ENCODE results near the gene LHX1. TPM values are rescaled to one million over a fixed set of nuclear protein-coding genes. Genes with fewer than 3 reads are reported as not detected.
A peak's percentile ranks its signal among the peaks of the same experiment; 100 is the strongest.

LHX1 gene
- total and polyA plus RNA-seq, 9 of the 15 experiments (the other 6 are each of a cell fraction or from before 2014, with no cell fraction given) = 0.05 to 0.64 (median 0.07) TPM; not detected in 6

- Histone ChIP-seq H3K4me3 (no peak overlapping the region), H3K27me3 (ENCODE audit: control insufficient read depth in 2 of 2, insufficient read depth in 2 of 2, low read length in 2 of 2) (peaks cover 3 to 5% of the 10 kb centered on the region in 2 experiments; a peak in 2 of 5 replicates), H3K27ac (ENCODE audit: extremely low read depth, low read depth, low read length) (no peak overlapping the region), H3K9me1 (ENCODE audit: control insufficient read depth, insufficient read depth, low read length) (no peaks in the 10 kb centered on the region), H3K9me3 (replicated peaks; ENCODE audit: control insufficient read depth, insufficient read depth, low read depth, low read length) (no peaks in the 10 kb centered on the region), H3K36me3 (ENCODE audit: control insufficient read depth, insufficient read depth, low read length) (peaks cover 61% of the 10 kb centered on the region), H3K4me1 (replicated peaks in 1 of 2; ENCODE audit: control insufficient read depth in 2 of 2, insufficient read depth in 2 of 2, low read length in 2 of 2) (peaks cover 19 to 23% of the 10 kb centered on the region in 2 experiments), H4K20me1 (replicated peaks; ENCODE audit: control insufficient read depth, insufficient read depth, low read length) (0 out of 2 replicates have a peak, but pooled peaks cover 4% of the 10 kb centered on the region), H3K9ac (ENCODE audit: insufficient read depth in 1 of 2, low read depth in 2 of 2, low read length in 2 of 2) (no peak overlapping the region), H3K79me2 (ENCODE audit: control insufficient read depth, insufficient read depth, low read length) (peaks cover 43% of the 10 kb centered on the region), H2AFZ (ENCODE audit: low read depth, low read length) (no peak overlapping the region), H3K4me2 (ENCODE audit: insufficient read depth, low read length) (no peak overlapping the region)
- FAIRE-seq = no peak
- no TSS peak for BruUV-seq (replicated peaks)
- in situ Hi-C loops (cut with MboI) = no loop called here
- intact Hi-C loops (cut with micrococcal nuclease) = no loop called here
- 57% methylated on average over 5 of the region's 5 CpGs for WGBS (ENCODE audit: insufficient coverage, low coverage, missing lambda C conversion rate)
- POLR2A ChIA-PET = interaction anchor here (0.6 kb wide), 1 partner anchor 16 kb away, joined by 4 read pairs; no protein-coding TSS in a partner anchor
- no peak for DNase-seq (ENCODE audit: extremely low read depth in 1 of 4, low spot score in 3 of 4)
- ATAC-seq = no peak
- CTCF ChIA-PET (ENCODE audit: low intra/inter-chr PET ratio) = no interaction called here
- TF ChIP-seq ARID1B (IDR thresholded peaks at IDR 0.05) (peak; percentile 36; the same call in 1 of the 2 replicates), MED1 (CRISPR knock-in tag; IDR thresholded peaks at IDR 0.05; ENCODE audit: borderline replicate concordance) (no peak), EHMT2 (IDR thresholded peaks at IDR 0.05) (no peak), ZNF347 (CRISPR knock-in tag; IDR thresholded peaks at IDR 0.05; ENCODE audit: low read depth) (no peak), NR2C2 (CRISPR knock-in tag; IDR thresholded peaks at IDR 0.05) (no peak), NR2C2 (tag; IDR thresholded peaks at IDR 0.05) (peak; percentile 41; the same call in 1 of the 2 replicates), RFX5 (IDR thresholded peaks at IDR 0.05; ENCODE audit: low read depth, low read length) (no peak), MEIS2 (IDR thresholded peaks at IDR 0.05; ENCODE audit: partially characterized antibody) (peak; percentile 12), RNF219 (CRISPR knock-in tag; IDR thresholded peaks at IDR 0.05) (no peak), VEZF1 (CRISPR knock-in tag; IDR thresholded peaks at IDR 0.05) (no peak), SMARCA5 (IDR thresholded peaks at IDR 0.05) (no peak), ZNF274 (IDR thresholded peaks at IDR 0.05; ENCODE audit: borderline replicate concordance, low read depth, low read length) (no peak), MAFK (IDR thresholded peaks at IDR 0.05; ENCODE audit: low read length) (no peak), ZBTB1 (CRISPR knock-in tag; IDR thresholded peaks at IDR 0.05; ENCODE audit: borderline replicate concordance, low read depth) (no peak), ZBTB26 (CRISPR knock-in tag; IDR thresholded peaks at IDR 0.05) (no peak), ZC3H4 (CRISPR knock-in tag; IDR thresholded peaks at IDR 0.05; ENCODE audit: borderline replicate concordance) (no peak), COPS2 (conservative IDR thresholded peaks at IDR 0.05) (no peak), CHD4 (IDR thresholded peaks at IDR 0.05; ENCODE audit: insufficient read depth, insufficient replicate concordance, low read depth, low read length, poor library complexity, severe bottlenecking) (peak; percentile 64)
Measured at GRCh38 chr17:36951084-36951789, 14.0 kb downstream of the LHX1 start.
